B cell (primary cell): ENCODE data around the gene OXNAD1. TPM values are rescaled to one million over a fixed set of nuclear protein-coding genes. Genes with fewer than 3 reads are reported as not detected.

Experiments used
- ATAC-seq: fragments of 200-7000 bp; cut with Tn5 transposase; one replicate; pipeline ENCODE4 v1.10.0; 2021; ENCODE audit warnings: low read depth, mild to moderate bottlenecking, moderate number of reproducible peaks, moderate library complexity
- CTCF ChIA-PET: fragments of 350-600 bp; sonication (Branson Sonifier 250); formaldehyde crosslinking; loops from one replicate; lab custom pipeline; 2021; ENCODE audit warnings: antibody characterized with exemption, inconsistent platforms; lab: Charles Lee
- POLR2A ChIA-PET: fragments of 350-600 bp; sonication (Branson Sonifier 250); formaldehyde crosslinking; loops from one replicate; lab custom pipeline; 2021; ENCODE audit warnings: antibody characterized with exemption; lab: Charles Lee
- DNase-seq: peaks from one replicate; pipeline ENCODE4 v3.0.0; 2013
- H2AFZ ChIP-seq: 2 replicates; pipeline ENCODE4 v1.6.1; 2012; ENCODE audit warnings: mild to moderate bottlenecking, low read depth, low read length; ENCODE audit not compliant: insufficient read depth, poor library complexity, severe bottlenecking
- H3K27ac ChIP-seq, 2 donors: 1 replicate in 1 of 2; 2 replicates in 1 of 2; pipeline ENCODE4 v1.5.1; 2012 to 2013; ENCODE audit warnings: low read length in 2 of 2, mild to moderate bottlenecking in 2 of 2, moderate library complexity in 1 of 2
- H3K27me3 ChIP-seq, 4 experiments: fragments of 200-600 bp in 1 of 4; sonication (generic) in 1 of 4; replicated peaks in 1 of 4; 1 replicate in 2 of 4; 2 replicates in 2 of 4; pipeline versions ENCODE4 v1.6.1 to v1.7.0; 2013 to 2016; ENCODE audit warnings: low read length in 3 of 4, mild to moderate bottlenecking in 2 of 4, mixed read lengths in 1 of 4, moderate library complexity in 1 of 4; ENCODE audit not compliant: insufficient read depth in 4 of 4, control insufficient read depth in 3 of 4; ENCODE audit errors: control extremely low read depth in 1 of 4
- H3K36me3 ChIP-seq, 2 experiments: replicated peaks in 1 of 2; 1 replicate in 1 of 2; 2 replicates in 1 of 2; pipeline versions ENCODE4 v1.6.1 to v1.7.1; 2013; ENCODE audit warnings: low read length in 1 of 2; ENCODE audit not compliant: insufficient read depth in 2 of 2, control insufficient read depth in 1 of 2; ENCODE audit errors: control extremely low read depth in 1 of 2, extremely low read depth in 1 of 2
- H3K4me1 ChIP-seq, 2 donors: fragments of 200-600 bp in 1 of 2; sonication (generic) in 1 of 2; 1 replicate in 1 of 2; 2 replicates in 1 of 2; pipeline versions ENCODE4 v1.5.1 to v1.6.1; 2013 to 2017; ENCODE audit warnings: low read length in 2 of 2; ENCODE audit not compliant: control insufficient read depth in 2 of 2, insufficient read depth in 2 of 2
- H3K4me2 ChIP-seq: replicated peaks from 2 replicates; pipeline ENCODE3; 2012; ENCODE audit warnings: mild to moderate bottlenecking, low read depth, low read length; ENCODE audit not compliant: poor library complexity, severe bottlenecking
- H3K4me3 ChIP-seq, 5 experiments: fragments of 200-600 bp in 1 of 5; sonication (generic) in 1 of 5; 1 replicate in 3 of 5; 2 replicates in 2 of 5; pipeline versions ENCODE4 v1.5.1 to v1.7.0; 2011 to 2016; ENCODE audit warnings: low read length in 4 of 5, mild to moderate bottlenecking in 4 of 5, low read depth in 2 of 5, control low read depth in 1 of 5, moderate library complexity in 1 of 5; ENCODE audit not compliant: insufficient read depth in 1 of 5; ENCODE audit errors: control extremely low read depth in 1 of 5, extremely low read depth in 1 of 5
- H3K79me2 ChIP-seq: fragments of 200-600 bp; sonication (generic); one replicate; pipeline ENCODE4 v1.6.0; 2016; ENCODE audit warnings: low read length; ENCODE audit not compliant: control insufficient read depth, insufficient read depth
- H3K9ac ChIP-seq: fragments of 200-600 bp; sonication (generic); 2 replicates; pipeline ENCODE4 v1.6.1; 2017; ENCODE audit warnings: mild to moderate bottlenecking, low read length, moderate library complexity
- H3K9me3 ChIP-seq, 3 donors: one replicate each; pipeline versions ENCODE4 v1.6.1 to v1.7.1; 2013; ENCODE audit warnings: low read length in 2 of 3; ENCODE audit not compliant: control insufficient read depth in 2 of 3, insufficient read depth in 1 of 3; ENCODE audit errors: control extremely low read depth in 1 of 3
- H4K20me1 ChIP-seq: 2 replicates; pipeline ENCODE4 v1.6.0; 2012; ENCODE audit warnings: mild to moderate bottlenecking, low read length; ENCODE audit not compliant: insufficient read depth, control insufficient read depth, poor library complexity, severe bottlenecking
- H3K27ac Mint-ChIP-seq: one replicate; pipeline ENCODE4 v1.8.0; 2021; ENCODE audit warnings: mixed read lengths
- H3K27me3 Mint-ChIP-seq: one replicate; pipeline ENCODE4 v1.8.0; 2021; ENCODE audit warnings: mixed read lengths
- H3K4me1 Mint-ChIP-seq: one replicate; pipeline ENCODE4 v1.8.0; 2021; ENCODE audit warnings: mixed read lengths
- H3K4me3 Mint-ChIP-seq: one replicate; pipeline ENCODE4 v1.8.0; 2021; ENCODE audit warnings: mixed read lengths
- H3K9me3 Mint-ChIP-seq: one replicate; pipeline ENCODE4 v1.8.0; 2022; ENCODE audit warnings: mixed read lengths; ENCODE audit not compliant: insufficient read depth
- CTCF ChIP-seq: fragments of 200-600 bp; IDR thresholded peaks from one replicate; pipeline ENCODE4 v1.8.0; 2022; ENCODE audit warnings: antibody characterized with exemption, mild to moderate bottlenecking
- EZH2 ChIP-seq: IDR thresholded peaks from 2 replicates; pipeline ENCODE4 v1.6.1; 2012; ENCODE audit warnings: borderline replicate concordance, low read depth, mild to moderate bottlenecking, moderate library complexity, low read length; ENCODE audit not compliant: insufficient read depth, poor library complexity, severe bottlenecking
- WGBS: methylation state at CpG from one replicate; pipeline ENCODE4 v1.1.5; 2013; ENCODE audit warnings: missing lambda C conversion rate; ENCODE audit not compliant: insufficient coverage; 5-methylcytosine and 5-hydroxymethylcytosine counted together
- intact Hi-C: fragments of 100-400 bp; cut with micrococcal nuclease; formaldehyde crosslinking; loops from one replicate; pipeline ENCODE4 v1.10.0; 2022
- polyA plus RNA-seq: library from polyadenylated mRNA; depleted of rRNA; stranded (reverse); fragments of >200 nt; gene quantifications from 2 replicates; pipeline ENCODE4 v1.2.3, GENCODE V29; 2012
- total RNA-seq, 2 donors: library from RNA; stranded (reverse); fragments of 120-200 nt in 1 of 2; gene quantifications; 1 replicate in 1 of 2; 2 replicates in 1 of 2; pipeline versions ENCODE4 v1.2.3 to v1.2.4, GENCODE V29; 2013 to 2022

The OXNAD1 gene
- total and polyA plus RNA-seq, 2 donors (not counting 1 experiment from before 2014, with no cell fraction given) = 4.0 to 12.3 TPM

- Histone ChIP-seq H3K4me3 (no peak overlapping the region), H3K4me1 (no peaks in the 10 kb centered on the region), H3K27me3 (no peaks in the 10 kb centered on the region), H3K27ac (no peak overlapping the region), H4K20me1 (peaks cover 25% of the 10 kb centered on the region), H3K36me3 (peaks cover 7 to 84% of the 10 kb centered on the region in 2 experiments), H3K9me3 (no peaks in the 10 kb centered on the region), H3K79me2 (peaks cover 84% of the 10 kb centered on the region), H3K4me2 (no peak overlapping the region), H2AFZ (no peak overlapping the region), H3K9ac (no peak overlapping the region)
- no peak for TF ChIP-seq EZH2
- TF ChIP-seq CTCF = no peak
- ChIA-PET CTCF (no interaction called here), POLR2A (no interaction called here)
- 100% methylated on average over 4 of the region's 5 CpGs for WGBS
- Mint-ChIP-seq H3K27ac (no peak overlapping the region), H3K4me3 (no peak overlapping the region), H3K27me3 (no peaks in the 10 kb centered on the region), H3K4me1 (no peaks in the 10 kb centered on the region), H3K9me3 (no peaks in the 10 kb centered on the region)
- DNase-seq = no peak
- ATAC-seq = no peak
- intact Hi-C loops = no loop called here
Measured at GRCh38 chr3:16350597-16351318, 85.7 kb downstream of the OXNAD1 start.

GRCh38 chr3:16352428-16352827 is 87.4 kb downstream of the OXNAD1 start:
- peaks cover 7 to 87% of the 10 kb centered on the region in 2 experiments for H3K36me3 ChIP-seq
- intact Hi-C loops = no loop called here
- H3K27me3 Mint-ChIP-seq = no peaks in the 10 kb centered on the region

More at GRCh38 chr3:16352428-16352827, 87.4 kb downstream of the OXNAD1 start:
- H3K27ac Mint-ChIP-seq = no peak overlapping the region
- WGBS = no CpG with 5 or more reads among the region's 2 CpGs
- H3K4me1 ChIP-seq = no peaks in the 10 kb centered on the region
- H3K9me3 Mint-ChIP-seq = no peaks in the 10 kb centered on the region
- TF ChIP-seq EZH2 = no peak
- TF ChIP-seq CTCF = no peak
- H3K79me2 ChIP-seq = peaks cover 84% of the 10 kb centered on the region
- H3K4me2 ChIP-seq = no peak overlapping the region
- H3K27me3 ChIP-seq = no peaks in the 10 kb centered on the region
- no peaks in the 10 kb centered on the region for H3K9me3 ChIP-seq
- H3K27ac ChIP-seq = no peak overlapping the region
- H3K4me1 Mint-ChIP-seq = no peaks in the 10 kb centered on the region
- H3K9ac ChIP-seq = no peak overlapping the region
- H4K20me1 ChIP-seq = peaks cover 24% of the 10 kb centered on the region
- H2AFZ ChIP-seq = no peak overlapping the region
- CTCF ChIA-PET = interaction anchor here (0.5 kb wide), 1 partner anchor 85 kb away, joined by 6 read pairs; no protein-coding TSS in a partner anchor
- DNase-seq = no peak
- no peak overlapping the region for H3K4me3 ChIP-seq
- POLR2A ChIA-PET = no interaction called here
- ATAC-seq = no peak
- H3K4me3 Mint-ChIP-seq = no peak overlapping the region
